GM12864 (cell line): ENCODE measurements around the gene JARID2.

Experiments
- DNase-seq: peaks from one replicate; pipeline ENCODE4 v3.0.0-alpha.2; 2011; ENCODE audit warnings: low read depth
- H3K4me3 ChIP-seq: 2 replicates; pipeline ENCODE4 v1.5.1; 2011; ENCODE audit warnings: mild to moderate bottlenecking, low read depth, low read length, control low read depth
- CTCF ChIP-seq: IDR thresholded peaks from 2 replicates; pipeline ENCODE4 v1.5.1; 2011; ENCODE audit warnings: low read depth, mild to moderate bottlenecking, moderate library complexity, low read length, control low read depth, inconsistent platforms; ENCODE audit errors: missing control alignments

Gene JARID2

GRCh38 chr6:15336900-15337560, 91.2 kb downstream of the JARID2 start:
- no peak overlapping the region for H3K4me3 ChIP-seq
- no peak for DNase-seq
- no peak for TF ChIP-seq CTCF

GRCh38 chr6:15337582-15337981, 91.7 kb downstream of the JARID2 start:
- no peak for TF ChIP-seq CTCF
- no peak for DNase-seq
- no peak overlapping the region for H3K4me3 ChIP-seq

GRCh38 chr6:15338476-15338875, 92.6 kb downstream of the JARID2 start:
- no peak for TF ChIP-seq CTCF
- H3K4me3 ChIP-seq = no peak overlapping the region
- DNase-seq = no peak

- no peak for TF ChIP-seq CTCF
- no peak for DNase-seq
- no peak overlapping the region for H3K4me3 ChIP-seq
Observed at GRCh38 chr6:15339081-15339480, 93.2 kb downstream of the JARID2 start.

- no peak overlapping the region for H3K4me3 ChIP-seq
- DNase-seq = no peak
- no peak for TF ChIP-seq CTCF
Observed at GRCh38 chr6:15340105-15340601, 94.3 kb downstream of the JARID2 start.

- no peak for TF ChIP-seq CTCF
- H3K4me3 ChIP-seq = no peak overlapping the region
- DNase-seq = no peak
Observed at GRCh38 chr6:15340775-15341174, 94.9 kb downstream of the JARID2 start.
